NCI-H226 (cell line): ENCODE results near the gene CCNY.
"Not testable (repeated sequence)": the region's sequence is repeated elsewhere in the genome, so short reads cannot be mapped to it uniquely, and the experiment has no call there.

ENCODE experiments used
- DNase-seq: peaks from one replicate; pipeline ENCODE4 v3.0.0-alpha.2; 2015

CCNY gene

DNA sequence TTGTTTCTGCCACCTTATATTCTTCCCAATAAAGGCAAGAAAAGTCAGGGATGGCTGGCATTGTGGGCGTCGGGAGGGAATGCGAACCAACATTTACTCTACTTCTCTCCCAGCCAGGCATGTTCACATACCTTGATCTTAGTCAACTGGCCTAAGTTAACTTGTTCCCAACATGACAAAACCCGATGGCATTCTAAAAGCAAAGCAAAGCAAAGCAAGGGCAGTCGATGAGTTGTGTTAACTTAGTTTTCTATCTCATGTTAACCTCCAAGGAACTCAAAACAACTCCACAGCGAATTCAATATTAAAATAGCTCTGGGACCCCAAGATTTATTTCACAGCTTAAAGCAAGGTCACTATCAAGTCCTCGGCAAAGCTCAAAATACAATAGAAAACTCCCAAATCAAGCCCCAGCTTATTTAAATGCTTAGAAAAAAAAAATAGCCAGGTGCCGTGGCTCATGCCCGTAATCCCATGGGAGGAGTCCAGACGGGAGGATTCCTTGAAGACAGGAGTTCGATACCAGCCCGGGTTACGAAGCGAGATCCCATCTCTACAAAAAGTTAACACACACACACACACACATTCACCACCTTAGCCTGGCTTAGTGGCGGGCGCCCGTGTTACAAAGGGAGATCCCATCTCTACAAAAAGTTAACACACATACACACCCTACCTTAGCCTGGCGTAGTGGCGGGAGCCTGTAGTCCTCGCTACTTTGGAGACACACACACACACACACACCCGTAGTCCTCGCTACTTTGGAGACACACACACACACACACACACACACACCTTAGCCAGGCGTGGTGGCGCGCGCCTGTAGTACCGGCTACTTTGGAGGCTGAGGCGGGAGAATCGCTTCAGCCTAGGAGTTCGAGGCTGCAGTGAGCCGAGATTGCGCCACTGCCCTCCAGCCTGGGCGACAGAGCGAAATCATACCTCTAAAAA is 901 bp upstream of the CCNY start:
- DNase-seq, result no peak

- no peak for DNase-seq
Observed at GRCh38 chr10:35336921-35337823, 863 bp downstream of the CCNY start.

DNA sequence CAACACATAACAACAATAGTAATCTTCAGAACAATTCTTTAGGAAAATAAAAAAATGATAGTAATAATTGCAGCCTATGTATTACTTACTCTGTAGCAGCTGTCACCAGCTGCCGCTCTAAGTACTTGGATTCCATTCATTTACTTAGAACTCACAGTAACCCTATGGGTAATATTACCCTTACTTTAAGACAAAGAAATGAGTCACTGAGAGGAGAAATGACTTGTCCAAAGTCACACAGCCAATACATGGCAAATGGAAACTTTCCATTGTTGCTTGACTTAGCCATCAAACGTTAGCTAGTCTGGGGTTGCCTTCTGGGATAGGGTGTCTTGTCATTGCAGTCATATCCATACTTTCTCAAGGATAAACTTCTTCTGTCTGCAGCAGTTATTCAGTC is 3.6 kb downstream of the CCNY start:
- DNase-seq, result no peak

DNA sequence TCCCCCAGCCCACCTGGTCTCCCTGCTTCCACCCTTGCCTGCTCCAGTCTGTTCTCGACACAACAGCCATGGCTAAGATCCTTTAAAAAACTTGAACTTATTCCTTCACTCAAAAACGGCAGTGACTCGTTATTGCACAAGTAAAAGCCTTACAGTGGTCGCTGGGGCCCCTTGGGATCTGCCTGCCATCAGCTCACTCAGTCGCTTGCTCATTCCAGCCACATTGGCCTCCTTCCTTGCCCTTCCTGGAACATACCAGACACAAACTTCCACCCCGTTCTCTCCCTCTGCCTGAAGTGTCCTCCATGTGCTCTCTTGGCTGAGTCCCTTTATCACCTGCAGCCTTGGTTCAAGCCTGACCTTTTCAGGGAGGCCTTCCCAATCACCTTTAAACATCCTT is 4.7 kb downstream of the CCNY start:
- DNase-seq, result no peak

DNA sequence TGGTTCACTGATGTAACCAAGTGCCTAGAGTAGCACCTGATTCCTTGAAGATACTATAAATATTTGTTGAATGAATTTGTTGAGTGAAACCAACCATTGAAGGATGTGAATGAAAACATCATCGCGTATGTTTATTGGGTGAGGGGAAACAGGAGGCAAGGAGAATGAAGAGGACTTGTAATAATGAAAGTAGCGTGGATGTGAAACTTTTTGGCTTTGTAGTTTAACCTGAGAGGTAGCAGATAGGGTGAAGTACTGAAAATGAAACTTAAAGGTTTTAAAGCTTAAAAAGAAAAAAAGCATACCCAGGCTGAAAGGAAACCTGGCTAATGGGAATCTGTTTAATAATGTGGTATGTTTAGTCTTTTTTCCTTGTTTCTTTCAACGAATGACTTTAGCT is 5.2 kb downstream of the CCNY start:
- no peak for DNase-seq

DNA sequence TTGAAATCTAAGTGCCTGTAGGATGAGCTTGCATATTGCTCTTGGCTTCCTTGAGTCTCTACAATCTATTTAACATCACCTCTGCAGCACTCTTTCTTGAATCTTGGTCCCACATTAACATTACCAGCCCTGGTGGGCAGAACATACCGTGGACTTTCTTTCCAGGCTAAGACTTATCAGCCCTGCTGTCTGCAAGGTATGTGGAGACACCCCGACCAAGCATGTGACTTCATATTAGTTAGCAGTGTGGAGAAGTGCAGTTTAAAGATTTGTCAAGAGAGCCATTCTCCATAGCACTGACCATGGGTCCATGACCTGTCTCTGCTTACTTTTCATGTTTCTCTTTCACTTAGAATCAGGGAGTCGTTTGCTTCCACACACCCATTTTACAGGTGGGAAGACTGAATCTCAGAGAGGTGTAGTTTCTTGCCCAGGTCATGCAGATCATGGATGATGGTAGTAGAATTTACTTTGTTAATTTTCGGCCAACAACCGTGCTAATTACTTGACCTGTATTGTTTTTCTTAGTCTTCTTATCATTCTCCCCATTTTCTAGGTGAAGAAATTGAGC is 6.0 kb downstream of the CCNY start:
- no peak for DNase-seq

- no peak for DNase-seq
Observed at GRCh38 chr10:35343739-35344138, 7.4 kb downstream of the CCNY start.

GRCh38 chr10:35345383-35345742 is 9.1 kb downstream of the CCNY start:
- DNase-seq, result no peak

DNA sequence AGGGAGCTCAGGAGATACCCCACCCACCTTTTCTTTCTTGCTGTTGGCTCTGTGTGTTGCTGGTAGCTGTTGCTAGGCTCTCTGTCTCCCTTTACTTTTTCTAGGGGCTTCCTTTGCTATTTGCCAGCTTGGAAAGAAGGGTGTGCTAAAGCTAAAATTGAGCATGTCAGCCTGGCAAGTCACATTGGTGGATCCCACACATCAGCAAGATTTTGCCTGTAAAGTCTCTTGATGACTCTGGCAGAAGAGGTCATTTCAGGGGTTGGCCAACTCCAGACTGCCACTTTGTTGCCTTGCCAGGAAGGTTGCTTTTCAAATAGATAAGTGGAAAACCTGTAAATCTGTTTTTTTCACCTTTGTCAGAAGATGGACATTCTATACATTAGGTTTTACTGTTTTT is 9.9 kb downstream of the CCNY start:
- no peak for DNase-seq

DNA sequence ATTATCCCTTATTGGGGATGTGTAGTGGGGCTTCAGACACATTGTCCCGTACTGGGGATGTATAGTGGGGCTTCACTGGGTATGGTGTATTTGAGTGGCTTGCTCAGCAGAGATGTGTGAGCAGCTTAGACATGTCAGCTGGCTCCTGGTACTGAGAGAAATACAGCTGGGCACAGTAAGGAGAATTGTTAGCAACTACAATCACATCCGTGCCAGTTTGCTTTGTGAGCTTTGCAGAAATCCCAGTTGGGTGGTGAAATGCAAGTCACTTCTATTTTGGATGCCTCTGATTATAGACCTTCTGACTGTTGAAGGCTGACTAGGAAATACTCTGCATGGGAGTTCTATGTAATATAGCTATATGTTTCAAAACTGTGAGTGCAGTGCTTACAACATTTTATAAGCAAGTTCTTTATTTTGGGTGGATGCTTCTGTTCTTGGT is 10.8 kb downstream of the CCNY start:
- DNase-seq, result no peak

GRCh38 chr10:35347899-35348608 is 11.7 kb downstream of the CCNY start:
- no peak for DNase-seq

DNA sequence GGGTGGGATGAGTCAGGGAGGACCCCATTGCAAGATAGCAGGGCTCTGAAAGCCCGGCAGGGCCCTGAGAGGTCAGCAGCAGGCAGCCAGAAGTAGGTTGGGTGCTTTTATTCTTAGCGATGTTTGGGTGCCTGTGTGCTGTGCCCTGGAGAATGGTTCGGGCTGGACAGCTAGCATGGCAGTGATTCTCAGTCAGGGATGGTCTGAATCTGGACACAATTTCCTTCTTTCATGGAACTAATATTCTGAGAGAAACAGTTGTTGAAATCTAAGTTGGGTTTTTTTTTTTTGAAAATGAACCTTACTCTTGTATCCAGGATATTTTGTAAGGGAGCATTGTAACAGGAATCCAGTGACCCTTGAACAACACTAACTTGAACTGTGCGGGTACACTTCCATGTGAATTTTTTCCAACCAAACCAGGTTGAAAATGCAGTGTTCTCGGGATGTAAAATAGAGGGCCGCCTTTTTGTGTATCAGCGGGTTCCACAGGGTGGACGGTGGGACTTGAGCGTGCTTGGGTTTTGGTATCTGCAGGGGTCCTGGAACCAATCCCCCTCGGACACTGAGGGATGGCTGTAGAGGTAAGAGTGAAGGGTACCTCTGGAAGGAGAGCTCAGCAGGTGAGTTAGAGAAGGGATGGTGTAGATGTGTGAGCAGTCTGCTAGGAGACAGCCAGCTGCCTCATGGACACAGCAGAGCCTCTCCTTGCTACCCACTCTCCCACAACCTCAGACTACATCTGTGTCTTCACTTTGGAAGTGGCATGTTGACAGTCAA is 12.5 kb downstream of the CCNY start:
- DNase-seq, result no peak

- DNase-seq, result no peak
Observed at GRCh38 chr10:35349389-35349915, 13.1 kb downstream of the CCNY start.

GRCh38 chr10:35351021-35351420 is 14.7 kb downstream of the CCNY start:
- DNase-seq, result no peak

DNA sequence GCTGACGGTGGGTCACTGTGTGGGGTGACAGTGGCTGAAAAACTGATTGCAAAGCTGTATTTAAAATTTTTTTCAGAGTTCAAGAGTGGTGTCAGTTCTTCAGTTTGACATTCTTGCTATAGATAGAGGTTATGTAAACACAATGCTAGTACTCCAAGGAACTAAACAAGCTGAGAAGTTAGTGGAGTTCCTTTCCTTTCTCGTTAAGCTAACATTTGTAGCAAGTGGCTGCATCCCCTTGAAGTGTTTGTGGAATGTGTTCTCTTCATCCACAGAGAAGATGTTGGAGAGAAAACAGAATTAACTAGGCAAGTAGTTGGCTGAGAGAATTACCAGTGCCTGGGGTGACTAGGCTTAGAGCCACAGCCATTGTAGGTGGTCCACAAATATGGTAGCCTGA is 15.8 kb downstream of the CCNY start:
- DNase-seq, result no peak

DNA sequence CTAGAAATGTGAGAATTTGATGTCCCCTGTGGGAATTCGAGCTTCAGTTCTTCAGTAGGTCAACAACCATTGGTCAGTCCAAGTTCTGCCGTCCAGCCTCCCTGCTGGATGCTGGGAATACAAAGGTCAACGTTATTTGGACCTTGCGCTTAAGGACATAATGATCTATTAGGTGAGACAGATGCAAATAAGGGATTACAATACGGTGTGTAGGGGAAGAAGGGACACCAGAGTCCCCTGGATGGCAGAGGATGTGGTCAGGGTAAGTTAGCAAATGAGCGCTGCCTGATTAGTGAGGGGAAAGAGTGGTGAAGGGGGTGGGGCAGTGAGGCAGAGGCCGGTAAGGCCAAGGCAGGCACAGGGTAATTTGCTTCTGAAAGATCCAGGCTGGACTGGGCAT is 16.2 kb downstream of the CCNY start:
- DNase-seq, result no peak

DNA sequence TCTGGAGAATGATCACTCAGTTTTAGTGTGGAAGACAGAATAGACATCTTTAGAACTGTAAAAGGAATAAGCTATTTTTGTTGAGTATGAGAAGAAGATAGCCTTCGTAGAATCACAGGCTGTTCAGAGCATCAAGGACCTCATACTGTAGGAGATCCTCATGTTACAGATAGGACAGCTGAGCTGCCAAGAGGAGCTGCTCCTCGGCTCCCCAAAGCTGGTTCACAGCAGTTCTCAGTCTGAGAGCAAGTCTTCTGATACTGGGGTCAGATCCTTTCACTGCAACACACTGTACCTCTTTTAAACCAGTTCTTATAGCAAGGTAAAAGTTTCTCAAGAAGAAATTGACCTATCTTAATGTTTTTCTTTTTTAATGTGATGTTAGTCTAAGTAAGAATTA is 17.1 kb downstream of the CCNY start:
- no peak for DNase-seq

GRCh38 chr10:35353805-35354204 is 17.5 kb downstream of the CCNY start:
- DNase-seq, result no peak

GRCh38 chr10:35354257-35354656 is 17.9 kb downstream of the CCNY start:
- not testable (repeated sequence) for DNase-seq

GRCh38 chr10:35355971-35356724 is 19.8 kb downstream of the CCNY start:
- DNase-seq, result no peak

DNA sequence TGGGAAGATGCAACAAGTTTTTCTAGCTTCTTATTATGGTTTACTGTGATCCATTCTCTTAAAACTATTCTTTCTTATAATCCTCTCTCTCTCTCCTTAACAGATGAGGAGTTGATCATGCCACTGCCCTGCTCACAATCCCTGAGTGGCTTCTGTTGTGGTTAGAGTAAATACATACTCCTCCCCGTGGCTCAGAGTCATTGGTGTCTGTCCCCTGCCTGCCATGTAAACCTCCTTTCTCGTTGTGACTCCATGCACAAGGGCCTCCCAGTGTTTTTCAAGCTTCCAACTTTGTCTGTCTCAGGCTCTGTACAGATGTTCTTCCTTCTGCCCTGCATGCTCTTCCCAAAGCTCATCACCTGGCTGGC is 20.4 kb downstream of the CCNY start:
- DNase-seq, result no peak
